NCI-H82 treated with DMSO at 0.1 percent for 48 hours (cell line): ENCODE measurements around the gene SEMA5A.

ENCODE experiments used
- DNase-seq: peaks from one replicate; lab custom pipeline; 2025; ENCODE audit not compliant: unreplicated experiment; lab: John Stamatoyannopoulos, UW

The SEMA5A gene, protein sequence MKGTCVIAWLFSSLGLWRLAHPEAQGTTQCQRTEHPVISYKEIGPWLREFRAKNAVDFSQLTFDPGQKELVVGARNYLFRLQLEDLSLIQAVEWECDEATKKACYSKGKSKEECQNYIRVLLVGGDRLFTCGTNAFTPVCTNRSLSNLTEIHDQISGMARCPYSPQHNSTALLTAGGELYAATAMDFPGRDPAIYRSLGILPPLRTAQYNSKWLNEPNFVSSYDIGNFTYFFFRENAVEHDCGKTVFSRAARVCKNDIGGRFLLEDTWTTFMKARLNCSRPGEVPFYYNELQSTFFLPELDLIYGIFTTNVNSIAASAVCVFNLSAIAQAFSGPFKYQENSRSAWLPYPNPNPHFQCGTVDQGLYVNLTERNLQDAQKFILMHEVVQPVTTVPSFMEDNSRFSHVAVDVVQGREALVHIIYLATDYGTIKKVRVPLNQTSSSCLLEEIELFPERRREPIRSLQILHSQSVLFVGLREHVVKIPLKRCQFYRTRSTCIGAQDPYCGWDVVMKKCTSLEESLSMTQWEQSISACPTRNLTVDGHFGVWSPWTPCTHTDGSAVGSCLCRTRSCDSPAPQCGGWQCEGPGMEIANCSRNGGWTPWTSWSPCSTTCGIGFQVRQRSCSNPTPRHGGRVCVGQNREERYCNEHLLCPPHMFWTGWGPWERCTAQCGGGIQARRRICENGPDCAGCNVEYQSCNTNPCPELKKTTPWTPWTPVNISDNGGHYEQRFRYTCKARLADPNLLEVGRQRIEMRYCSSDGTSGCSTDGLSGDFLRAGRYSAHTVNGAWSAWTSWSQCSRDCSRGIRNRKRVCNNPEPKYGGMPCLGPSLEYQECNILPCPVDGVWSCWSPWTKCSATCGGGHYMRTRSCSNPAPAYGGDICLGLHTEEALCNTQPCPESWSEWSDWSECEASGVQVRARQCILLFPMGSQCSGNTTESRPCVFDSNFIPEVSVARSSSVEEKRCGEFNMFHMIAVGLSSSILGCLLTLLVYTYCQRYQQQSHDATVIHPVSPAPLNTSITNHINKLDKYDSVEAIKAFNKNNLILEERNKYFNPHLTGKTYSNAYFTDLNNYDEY

DNA sequence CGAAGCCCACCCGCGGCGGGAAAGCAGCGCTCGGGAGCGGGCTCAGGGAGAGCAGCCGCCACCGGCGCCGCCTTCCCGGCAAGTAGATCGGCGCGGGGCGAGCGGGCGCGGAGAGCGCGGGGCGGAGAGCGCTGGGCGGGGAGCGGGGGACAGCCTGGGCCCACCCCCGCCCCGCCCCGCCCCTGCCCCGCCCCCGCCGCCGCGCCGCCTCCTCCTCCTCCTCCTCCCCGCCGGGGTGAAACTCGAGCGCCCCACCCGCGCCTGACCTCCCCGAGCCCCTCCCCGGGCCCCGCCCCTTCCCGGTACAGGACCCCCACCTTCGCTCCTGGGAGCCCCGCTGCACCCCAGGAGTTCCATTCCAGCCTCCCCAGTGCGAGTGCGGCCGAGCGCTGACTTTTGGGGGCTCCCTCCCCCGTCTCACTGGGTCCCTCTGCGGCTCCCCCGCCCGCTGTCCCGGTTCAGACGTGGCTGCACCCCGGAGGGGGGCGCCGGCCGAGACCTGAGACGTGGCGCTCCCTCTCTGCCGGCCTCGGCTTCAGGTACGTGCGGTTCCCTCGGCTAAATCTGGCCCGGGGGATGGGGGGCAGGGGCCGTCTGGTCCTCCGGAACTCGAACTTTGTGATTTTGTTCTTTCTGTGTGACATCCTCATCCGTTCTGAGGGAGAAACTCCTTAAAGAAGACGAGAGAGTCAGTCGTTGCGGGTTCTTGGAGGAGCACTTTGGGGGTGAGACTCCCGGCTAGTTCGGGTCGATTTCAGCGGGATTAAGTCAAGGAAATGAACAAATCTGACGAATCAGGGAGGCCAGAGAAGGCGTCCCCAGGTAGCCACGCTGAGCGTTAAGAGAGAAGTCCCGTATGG, at the start of gene SEMA5A:
Gene SEMA5A, minus strand, starts transcription at position 84 of the 860 bp plus-strand sequence. CDS start 166,129 bp downstream, outside the sequence.
- DNase-seq: no peak

DNA sequence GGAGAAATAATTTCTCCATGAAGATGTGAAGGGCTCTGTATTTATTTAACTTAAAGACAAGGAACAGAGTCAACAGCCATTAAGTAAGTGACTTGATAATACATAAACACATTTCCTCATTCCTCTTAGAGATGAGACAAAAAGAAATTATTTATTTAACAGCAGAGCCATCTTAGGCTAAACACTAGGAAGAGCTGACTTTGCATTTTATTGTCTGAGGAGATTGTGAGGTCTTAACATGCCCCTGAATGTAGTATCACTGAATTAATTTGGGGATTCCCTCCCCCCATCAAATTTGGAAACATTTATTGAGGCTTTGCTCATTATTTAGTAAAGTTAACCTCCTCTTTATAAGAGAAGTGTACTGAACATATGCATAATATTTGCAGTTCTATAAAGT, 49.0 kb upstream of the SEMA5A start:
- no peak for DNase-seq

DNA sequence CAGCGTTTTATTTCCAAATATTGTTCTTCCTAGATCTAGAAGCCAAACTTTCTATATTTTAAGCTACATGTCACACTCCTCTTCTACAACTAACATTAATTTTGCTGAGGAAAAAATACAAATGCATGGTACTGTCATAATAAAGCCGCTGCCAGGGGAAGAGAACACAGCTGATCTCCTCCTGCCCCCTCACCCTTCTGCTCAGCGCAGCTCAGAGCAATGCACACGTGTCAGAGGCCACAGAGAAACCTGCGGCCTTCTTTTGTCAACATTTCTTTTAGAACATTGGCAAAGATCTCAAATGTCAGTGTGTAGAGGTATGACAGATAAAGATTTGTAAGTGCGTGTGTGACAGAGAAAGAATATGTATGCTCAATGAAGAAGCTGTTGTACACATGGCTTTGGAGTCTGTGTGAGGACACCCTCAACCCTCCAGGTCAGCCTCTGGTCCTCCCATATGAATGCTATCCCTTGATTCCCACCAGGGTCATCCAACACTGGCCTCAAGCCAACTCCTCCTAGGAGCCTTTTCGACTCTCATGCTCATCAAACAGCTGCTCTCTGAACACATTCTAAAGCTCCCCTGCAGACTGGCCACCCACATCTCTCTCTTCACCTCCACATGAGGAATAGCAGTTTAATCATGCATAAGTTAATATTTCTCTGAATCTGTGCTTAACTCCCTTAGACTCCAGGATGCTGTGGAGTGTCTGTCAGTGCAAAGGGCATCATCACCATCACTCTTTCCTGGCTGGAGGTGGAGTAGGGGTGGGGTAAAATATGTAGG, 43.4 kb upstream of the SEMA5A start:
- DNase-seq: no peak

DNA sequence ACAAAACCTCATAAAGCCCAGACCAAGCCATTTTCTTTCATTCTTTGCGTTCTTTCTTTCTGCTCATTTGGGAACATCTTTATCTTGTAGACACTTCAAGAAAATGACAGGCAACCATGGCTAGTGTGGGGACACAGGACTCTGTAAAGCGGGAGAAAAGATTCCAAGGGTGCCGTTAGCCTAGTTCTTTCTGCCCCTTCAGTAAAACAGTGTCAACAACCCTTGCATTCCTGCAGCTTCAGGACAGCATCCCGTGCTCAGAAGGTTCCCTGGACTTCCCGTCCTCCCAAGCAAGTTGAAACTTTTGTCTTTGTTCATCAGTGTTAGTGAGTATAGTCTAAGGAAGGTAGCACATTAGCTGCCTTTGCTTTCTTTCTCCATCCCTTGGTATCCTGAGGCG, 42.4 kb upstream of the SEMA5A start:
- no peak for DNase-seq

DNA sequence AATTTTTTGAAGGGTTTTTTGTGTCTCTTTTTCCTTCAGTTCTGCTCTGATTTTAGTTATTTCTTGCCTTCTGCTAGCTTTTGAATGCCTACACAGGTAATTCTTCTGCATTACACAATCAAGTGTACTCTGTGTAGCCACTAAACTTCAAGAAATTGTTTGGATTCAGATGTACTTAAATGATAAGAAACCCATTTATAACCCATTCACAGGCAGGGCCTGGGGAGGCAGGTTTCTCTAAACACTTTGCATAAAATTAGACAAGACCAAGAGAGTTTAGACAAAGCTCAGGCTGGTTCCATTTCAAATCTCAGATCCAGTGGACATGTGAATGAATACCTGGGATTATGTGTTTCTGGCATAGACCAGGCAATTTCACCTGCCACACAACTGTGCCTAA, 41.3 kb upstream of the SEMA5A start:
- no peak for DNase-seq

DNA sequence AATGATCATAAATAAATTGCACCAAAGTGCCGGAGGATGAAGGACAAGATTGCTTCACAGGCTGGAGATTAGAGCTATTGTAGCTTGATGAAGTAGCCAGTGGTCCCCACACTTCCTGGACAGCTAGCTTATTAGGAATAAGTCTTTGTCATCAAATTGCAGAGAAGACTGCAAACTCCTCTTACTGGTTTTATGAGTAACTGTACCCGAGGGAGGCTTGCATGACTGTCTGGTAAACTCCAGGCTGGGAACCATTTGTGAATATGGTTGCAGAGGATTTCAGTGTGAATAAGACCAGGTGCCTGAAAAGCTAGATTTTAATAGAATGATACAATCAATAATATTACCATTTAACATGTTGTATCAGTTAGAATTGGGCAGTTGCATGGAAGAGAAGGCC, 36.5 kb upstream of the SEMA5A start:
- no peak for DNase-seq

DNA sequence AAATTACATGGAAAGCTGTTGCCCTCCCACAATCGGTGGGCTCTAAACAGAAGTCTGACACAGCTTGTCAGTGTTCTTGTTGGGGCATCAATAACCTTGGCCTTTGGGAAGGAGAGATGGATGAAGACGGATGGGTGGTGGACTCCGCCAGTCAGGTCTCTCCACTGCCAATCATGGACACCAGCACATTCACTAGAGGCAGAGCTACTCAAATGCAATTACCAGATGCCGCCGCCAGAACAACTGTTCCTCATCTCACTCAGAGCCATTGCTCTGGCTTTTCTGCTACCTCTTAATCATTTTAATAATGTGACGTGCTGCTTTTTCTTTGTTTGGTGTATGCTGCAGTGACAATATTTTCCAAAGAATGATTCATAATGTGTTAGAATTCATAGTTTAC, 27.9 kb upstream of the SEMA5A start:
- no peak for DNase-seq

DNA sequence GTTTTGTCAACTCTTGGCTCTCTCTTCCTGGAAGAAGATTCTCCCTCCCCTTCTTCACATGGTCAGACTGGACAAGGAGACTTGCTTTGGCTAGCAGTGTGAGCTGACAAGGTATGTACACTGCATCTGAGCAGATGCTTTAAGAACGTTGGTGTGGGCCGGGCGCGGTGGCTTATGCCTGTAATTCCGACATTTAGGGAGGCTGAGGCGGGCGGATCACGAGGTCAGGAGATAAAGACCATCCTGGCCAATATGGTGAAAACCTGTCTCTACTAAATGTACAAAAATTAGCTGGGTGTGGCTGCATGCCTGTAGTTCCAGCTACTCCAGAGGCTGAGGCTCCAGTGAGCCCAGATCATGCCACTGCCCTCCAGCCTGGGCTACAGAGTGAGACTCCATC, 26.4 kb upstream of the SEMA5A start:
- DNase-seq: no peak

DNA sequence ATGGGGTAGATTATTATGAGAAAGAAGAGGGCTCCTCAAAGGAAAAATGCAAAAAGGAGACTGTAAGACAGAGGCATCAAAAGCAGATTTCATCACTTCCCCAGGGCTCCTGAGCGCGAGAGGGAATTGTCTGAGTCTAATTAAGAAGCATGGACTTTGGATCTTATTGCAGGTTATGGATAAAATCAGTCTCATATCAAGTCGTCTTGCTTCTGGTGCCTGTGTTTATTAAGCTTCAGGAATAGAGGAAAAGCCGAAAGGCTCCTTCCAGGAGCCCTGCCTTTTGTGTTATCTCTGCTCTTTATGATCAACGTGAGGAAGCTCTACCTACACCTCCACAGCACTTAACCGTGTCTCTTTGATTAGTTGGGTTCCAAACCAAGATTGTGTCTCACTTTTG, 25.0 kb upstream of the SEMA5A start:
- DNase-seq: no peak

DNA sequence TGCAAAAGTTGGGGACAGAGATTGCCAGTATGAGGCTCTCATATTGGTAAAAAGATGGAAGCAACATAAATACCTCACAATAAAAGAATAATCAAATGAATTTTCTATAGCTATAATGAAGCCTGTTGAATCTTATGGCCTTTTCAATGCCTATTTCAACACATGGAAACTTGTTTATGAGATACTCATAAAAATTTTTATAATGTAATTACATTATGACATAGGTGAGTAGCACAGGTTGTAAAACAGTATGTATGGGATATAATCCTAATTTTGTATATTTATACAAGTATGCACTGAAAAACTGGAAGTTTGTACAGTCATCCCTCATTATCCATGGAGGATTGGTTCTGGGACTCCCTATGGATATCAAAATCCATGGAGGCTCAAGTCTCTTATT, 21.2 kb upstream of the SEMA5A start:
- DNase-seq: no peak

DNA sequence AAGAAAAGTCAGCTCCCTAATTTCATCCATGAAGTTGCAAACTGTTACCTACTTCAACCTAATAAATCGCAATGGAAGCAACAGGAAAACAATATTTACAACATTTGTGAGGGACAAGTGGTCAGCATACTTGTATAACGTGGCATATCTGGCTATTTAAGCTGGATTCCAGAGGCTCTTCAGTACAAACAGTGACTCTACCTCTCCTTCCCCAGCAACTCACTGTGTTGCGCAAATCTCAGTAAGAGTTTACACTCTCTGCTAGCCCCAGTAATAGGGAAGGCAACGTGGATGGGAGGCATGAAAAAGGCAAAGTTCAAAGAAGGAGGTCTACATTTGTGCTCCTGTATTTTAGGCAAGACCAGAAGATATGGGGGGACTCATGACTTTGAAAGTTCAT, 18.9 kb upstream of the SEMA5A start:
- DNase-seq: no peak

DNA sequence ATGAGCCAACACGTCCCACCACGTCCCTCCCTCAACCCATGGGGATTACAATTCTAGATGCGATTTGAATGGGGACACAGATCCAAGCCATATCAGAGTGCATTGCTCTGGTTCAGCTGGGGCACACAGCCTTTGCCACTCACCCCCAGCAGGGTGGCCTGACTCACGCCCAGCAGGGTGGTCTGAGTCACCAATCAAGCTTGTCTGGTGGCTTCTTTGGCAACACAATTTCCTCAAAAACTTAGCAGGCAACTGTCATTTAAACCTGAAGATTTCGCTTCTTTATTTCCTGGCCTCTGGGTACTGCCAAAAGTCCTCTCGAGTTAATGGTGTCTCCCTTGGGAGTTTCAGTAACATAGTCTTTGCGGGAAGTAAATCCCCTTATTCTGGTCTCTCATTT, 16.3 kb upstream of the SEMA5A start:
- no peak for DNase-seq

DNA sequence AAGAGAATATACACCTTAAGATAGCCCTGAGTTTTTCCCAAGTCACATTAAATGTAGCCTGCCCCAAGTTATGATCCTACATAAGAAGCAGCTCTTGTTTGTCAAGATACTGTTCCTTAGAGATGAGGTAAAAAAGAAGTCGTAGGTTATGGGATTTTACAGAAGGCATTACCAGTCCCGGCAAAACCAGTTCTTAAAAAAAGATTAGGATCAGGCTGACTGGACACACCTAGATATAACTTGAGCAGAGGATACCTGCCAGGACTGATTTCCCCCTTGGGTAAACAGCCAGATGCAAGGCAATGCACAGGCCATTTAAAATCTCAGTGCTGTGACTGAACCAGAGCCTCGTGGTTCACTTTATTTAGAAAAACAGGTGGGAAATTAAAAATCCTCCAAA, 14.1 kb upstream of the SEMA5A start:
- DNase-seq: no peak

DNA sequence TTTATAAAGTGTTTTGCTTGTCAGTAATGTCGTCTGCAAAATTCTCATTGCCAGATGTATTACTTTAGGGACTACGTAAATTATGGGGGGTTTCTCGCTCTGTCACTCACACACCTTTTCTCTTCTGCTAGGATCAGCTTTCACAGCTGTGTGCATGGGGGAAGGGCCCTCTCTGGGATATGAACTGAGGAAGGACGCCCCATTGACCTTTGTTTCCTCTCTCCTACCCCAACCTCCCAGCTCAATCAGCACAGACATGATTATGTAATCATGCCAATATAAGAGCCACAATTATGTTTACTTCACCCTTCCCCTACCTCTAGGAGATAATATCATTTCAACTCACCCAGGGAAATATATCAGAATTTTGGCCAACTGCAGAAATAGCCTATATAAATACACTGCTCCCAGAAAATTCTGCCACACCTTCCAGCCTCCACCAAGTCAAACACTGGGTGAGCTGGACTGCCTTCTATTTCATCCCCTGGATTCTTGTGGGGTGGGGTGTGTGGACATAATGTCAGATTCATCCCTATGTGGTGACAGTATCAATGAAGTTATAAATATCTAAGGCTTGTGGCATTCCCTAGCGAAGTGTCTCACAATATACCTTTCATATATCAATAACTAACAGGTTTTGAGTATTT, 12.6 kb upstream of the SEMA5A start:
- DNase-seq: no peak

DNA sequence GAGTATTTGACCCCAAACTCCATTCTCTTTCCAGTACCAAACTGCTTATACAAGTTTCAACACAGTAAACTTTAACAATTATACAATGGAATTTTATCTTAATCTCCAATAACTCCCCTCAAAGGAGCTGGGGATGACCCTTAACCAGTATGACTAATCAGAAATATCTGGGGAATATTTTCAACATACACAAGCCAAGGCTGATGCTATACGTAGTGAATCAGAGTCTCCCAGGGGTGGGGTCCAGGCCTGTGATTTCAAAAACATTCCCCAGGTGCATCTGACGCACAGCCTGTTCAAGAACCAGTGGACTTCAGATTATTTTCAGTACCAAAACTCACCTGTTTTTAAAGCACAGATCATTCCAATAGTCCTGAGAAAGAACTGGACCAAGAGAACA, 11.8 kb upstream of the SEMA5A start:
- DNase-seq: no peak

DNA sequence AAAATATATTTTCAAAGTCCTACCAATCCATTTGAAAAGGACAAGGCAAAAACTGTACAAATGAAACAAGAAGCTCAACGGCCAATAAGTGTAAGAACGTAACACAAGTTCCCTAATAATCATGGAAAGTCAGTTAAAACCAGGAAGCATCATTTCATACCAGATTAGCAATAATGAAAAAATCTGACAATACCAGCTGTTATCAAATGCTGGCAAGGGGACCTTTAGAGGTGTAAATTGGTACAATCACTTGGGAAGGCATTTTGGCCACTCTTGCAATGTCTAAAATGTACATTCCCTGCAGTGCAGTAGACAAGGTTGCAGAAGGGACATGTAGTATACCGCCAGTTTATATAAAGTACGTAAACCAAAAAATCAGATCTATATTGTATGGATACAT, 10.1 kb upstream of the SEMA5A start:
- no peak for DNase-seq

DNA sequence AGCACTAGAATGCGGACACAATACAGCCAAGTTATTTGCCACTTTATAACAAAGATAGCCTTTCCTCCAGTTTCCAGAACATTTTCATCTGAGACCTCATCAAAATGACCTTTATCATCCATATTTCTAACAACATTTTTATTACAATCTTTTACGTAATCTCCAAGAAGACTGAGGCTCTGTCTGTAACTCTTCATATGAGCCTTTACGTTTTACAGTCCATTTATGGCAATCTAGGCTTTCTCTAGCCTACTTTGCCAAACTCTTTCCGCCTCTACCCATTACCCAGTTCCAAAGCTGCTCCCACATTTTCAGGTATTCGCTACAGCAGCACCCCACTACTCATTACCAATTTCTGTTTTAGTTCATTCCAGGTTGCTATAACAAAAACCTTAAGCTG, 8.2 kb upstream of the SEMA5A start:
- no peak for DNase-seq

DNA sequence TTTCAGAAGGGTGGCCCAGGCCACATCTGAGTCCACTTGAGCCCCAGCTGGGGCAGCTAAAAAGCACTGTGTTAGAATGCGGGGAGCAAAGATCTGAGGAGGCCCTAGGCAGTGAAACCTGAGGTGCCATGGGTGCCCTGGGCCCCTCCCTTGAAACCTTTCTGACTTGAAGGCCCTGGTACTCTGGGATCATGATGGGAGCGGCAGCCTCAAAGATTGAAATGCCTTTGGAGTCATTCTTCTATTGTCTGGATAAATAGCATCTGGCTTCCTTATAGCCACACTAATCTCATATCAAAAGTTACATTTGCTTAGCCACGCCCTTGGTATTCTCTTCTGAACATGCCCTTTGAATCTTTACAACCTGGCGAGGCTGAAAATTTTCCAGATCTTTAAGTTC, 7.7 kb upstream of the SEMA5A start:
- no peak for DNase-seq
